Myocyte (in vitro differentiated cells): ENCODE measurements around the gene DPM3. TPM values are rescaled to one million over a fixed set of nuclear protein-coding genes. Genes with fewer than 3 reads are reported as not detected.
"Not testable (repeated sequence)": the region's sequence is repeated elsewhere in the genome, so short reads cannot be mapped to it uniquely, and the experiment has no call there.

ENCODE experiments used
- DNase-seq: peaks from one replicate; pipeline ENCODE4 v3.0.0-alpha.2; 2012; ENCODE audit warnings: low read depth
- total RNA-seq: library from RNA; depleted of rRNA; stranded (reverse); fragments of >200 nt; gene quantifications from 2 replicates; pipeline ENCODE4 v1.2.3, GENCODE V29; 2014

The DPM3 gene
- total RNA-seq, 1 donor from 2014 or later, result 90.0 TPM

DNA sequence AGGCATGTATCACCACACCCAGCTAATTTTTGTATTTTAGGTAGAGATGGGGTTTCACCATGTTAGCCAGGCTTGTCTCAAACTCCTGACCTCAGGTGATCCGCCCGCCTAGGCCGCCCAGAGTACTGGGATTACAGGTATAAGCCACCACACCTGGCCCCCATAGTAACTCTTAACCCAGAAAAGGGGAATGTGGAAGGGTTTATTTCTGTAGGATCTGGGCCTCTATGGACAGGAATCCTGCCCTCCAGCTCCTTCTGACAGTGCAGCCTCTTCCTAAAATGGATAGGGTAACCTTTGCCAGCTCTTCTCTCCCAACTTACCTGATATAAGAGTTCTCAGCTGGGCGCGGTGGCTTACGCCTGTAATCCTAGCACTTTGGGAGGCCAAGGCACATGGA, 22.3 kb upstream of the DPM3 start:
- DNase-seq, result not testable (repeated sequence)

DNA sequence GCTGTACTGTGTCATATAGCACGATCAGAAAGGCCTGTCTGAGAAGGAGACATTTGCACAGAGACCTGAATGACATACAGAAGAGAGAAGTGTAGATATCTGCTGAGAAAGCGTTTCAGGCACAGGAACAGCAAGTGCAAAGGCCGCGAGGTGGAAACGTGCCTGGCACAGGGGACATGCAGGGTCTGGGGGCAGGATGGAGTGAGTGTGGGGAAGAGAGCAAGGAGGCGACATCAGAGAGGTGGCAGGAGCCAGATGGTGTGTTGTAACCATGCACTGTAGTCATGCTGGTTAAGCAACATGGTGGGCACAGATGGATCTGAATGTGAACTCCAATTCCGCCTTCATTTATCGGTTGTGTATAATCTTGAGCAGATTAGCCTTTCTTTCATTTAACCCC, 19.8 kb upstream of the DPM3 start:
- no peak for DNase-seq

DNA sequence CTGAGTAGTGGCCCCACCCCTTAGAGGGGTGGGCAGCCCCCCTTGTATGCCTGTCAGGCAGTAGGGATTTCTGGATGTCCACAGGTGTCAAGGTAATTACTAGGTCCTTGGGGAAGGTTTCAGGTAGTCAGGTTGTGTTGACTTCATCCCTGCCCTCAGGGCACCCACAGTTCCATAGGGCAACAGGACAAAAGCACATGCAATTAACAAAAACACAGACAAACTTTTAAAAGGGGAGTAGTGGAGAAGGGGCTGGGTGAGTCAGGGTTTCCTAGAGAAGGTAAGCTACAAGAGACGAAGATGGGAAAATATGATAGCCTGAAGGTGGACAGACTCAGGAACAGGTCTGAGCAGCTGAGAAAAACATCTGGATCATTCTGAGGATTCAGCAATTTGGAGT, 18.7 kb upstream of the DPM3 start:
- no peak for DNase-seq

DNA sequence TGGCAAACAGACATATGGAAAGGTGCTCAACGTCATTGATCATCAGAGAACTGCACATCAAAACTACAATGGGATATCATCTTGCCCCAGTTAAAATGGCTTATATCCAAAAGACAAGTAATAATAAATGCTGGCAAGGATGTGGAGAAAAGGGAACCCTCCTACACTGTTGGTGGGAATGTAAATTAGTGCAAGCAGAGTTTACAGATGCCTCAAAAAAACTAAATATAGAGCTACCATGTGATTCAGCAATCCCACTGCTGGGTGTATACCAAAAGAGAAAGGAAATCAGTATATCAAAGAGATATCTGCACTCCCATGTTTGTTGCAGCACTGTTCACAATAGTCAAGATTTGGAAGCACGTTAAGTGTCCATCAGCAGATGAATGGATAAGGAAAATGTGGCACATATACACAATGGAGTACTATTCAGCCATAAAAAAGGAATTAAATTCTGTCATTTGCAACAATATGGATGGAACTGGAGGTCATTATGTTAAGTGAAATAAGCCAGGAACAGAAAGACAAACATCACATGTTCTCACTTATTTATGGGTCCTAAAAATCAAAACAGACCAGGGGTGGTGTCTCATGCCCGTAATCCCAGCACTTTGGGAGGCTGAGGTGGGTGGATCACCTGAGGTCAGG, 15.8 kb upstream of the DPM3 start:
- DNase-seq, result not testable (repeated sequence)

DNA sequence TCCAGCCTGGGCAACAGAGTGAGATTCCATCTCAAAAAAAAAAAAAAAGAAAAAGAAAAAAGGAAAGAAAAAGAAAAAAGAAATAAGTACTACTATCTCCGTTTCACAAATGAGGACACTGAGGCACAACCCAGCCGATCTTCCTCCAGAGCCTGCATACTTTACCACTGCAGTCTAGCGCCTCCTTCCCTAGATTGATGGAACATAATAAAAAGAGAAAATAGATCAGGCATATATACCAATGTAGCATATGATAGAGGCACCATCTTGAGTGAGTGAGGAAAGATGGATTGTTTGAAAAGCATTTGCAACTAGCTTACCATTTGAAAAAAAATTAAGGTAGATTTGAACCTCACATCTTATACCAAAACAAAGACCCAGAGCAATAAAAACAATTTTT, 5.2 kb upstream of the DPM3 start:
- no peak for DNase-seq

DNA sequence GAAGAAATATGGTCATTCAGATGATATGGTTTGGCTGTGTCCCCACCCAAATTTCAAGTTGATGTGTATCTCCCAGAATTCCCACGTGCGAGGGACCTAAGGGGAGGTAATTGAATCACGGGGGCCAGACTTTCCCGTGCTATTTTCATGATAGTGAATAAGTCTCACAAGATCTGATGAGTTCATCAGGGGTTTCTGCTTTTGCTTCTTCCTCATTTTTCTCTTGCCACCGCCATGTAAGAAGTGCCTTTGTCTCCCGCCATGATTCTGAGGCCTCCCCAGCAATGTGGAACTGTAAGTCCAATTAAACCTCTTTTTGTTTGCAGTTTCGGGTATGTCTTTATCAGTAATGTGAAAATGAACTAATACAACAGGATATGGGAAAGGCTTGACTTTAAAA, 1.4 kb upstream of the DPM3 start:
- DNase-seq, result no peak

DNA sequence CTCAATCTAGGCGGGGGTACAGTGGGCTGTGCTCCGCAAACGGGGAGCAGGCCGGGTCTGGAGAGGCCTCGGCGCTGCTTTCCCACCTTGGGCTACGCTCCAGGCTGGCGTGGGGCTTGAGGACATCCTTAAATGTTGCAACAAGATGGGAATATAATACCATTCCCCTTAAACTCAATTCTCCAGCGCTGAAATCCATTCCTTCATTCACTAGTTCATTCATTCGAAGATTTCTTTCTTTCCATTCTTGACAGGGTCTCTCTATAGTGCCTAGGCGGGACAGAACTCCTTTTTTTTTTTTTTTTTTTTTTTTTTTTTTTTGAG, 261 bp upstream of the DPM3 start:
- no peak for DNase-seq

DNA sequence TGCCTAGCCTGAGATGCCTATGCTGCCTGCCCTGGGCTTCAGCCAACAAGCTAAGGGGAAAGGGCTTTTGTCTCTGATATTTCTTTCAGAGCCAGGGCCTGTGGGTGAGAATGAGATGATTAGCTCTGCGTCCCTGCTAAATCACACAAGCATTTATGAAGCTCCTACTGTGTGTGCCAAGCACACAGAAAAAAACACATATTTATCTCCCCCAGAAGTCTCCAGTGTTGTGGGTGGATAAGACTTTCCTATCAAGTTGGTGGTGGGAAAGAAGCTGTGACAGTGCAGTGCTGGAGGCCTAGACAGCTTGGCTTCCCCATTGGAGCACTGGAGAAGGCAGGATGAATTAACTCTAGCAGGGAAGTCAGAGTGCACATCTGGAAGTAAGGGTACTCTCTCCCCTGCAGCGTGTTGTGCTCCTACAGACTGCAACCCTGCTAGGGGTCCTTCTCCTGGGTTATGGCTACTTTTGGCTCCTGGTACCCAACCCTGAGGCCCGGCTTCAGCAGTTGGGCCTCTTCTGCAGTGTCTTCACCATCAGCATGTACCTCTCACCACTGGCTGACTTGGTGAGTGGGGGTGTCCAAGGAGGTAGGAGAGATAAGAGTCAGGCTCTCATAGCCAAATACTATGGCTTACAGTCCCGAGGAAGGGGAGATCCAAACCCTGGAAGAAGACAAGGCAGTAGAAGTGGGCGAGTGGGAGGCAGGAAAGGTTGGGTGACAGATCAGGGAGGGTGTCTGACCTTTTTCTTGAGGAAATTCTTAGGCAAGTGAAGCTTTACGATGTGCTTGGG, 3.0 kb downstream of the DPM3 start:
- DNase-seq, result no peak

DNA sequence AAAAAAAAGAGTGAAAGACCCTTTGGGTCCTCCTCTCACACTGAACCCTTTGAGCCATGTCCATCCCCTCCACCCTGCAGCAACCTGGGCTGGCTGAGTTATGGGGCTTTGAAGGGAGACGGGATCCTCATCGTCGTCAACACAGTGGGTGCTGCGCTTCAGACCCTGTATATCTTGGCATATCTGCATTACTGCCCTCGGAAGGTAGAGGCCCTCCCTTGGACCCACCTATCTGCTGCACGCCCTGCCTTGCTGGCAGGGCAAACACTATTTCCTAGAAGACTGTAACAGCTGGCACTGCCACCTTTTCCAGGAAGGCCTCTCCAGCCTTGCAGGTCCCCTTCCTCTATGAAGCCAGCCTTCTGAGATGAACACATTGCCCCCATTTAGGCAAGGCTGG, 3.6 kb downstream of the DPM3 start:
- DNase-seq, result no peak

DNA sequence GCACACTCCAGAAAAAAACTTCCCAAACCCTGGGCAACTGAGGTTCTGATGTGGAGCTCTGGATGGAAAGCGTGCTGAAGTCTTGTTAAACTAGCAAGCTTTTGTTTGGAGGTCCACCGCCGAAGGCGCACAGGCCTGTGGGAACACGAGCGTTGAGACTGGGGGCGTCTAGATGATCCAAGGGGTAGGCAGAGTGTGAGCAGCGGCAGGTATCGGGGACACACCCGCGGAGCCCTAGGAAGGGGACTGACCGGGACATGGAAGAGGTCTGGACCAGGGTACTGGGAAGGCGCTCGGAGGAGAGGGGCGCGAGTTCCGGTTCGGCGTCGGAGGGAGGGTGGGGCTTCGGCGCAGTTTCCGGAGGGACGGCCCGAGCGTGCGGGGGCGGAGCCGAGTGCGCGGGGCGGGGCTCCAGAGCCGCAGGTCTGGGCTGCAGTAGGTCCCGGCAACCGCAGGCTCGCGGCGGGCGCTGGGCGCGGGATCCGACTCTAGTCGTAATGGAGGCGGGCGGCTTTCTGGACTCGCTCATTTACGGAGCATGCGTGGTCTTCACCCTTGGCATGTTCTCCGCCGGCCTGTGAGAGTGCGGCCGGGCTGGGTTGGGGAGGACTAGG, 4.8 kb downstream of the DPM3 start, which contains the start of gene SLC50A1:
Gene SLC50A1, plus strand, starts transcription at position 438 of the 614 bp plus-strand sequence. Its CDS starts 60 bp downstream, at position 498.
- peak; percentile 95 for DNase-seq

DNA sequence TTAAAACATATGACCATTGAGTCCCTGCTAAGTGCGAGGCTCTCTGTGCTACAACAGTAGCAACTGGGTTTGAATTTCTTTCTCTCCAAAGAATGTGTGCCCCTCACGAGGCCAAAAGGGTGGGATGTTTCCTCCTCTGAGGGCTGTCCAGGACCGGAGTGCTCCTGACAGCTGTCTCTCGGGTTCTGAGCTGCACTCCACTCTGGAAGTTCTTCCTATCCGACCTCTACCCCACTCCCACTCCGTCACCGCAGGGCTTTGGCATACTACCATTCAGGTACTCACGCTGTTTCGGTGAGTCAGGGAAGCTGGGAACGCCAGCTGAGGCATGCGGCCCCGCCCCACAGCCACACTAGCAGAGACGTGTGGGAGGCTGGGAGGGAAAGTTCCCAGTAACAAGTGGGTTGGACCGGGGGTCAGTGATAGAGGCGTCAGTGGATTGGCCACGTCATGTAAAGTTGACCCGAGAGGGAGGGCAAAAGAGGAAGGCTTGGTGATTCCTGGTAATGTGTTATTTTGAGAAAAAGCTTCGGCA, 5.4 kb downstream of the DPM3 start:
- peak; percentile 96 for DNase-seq

DNA sequence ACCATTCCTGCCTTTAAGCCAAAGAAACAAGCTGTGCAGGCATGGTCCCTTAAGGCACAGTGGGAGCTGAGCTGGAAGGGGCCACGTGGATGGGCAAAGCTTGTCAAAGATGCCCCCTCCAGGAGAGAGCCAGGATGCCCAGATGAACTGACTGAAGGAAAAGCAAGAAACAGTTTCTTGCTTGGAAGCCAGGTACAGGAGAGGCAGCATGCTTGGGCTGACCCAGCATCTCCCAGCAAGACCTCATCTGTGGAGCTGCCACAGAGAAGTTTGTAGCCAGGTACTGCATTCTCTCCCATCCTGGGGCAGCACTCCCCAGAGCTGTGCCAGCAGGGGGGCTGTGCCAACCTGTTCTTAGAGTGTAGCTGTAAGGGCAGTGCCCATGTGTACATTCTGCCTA, 6.0 kb downstream of the DPM3 start:
- no peak for DNase-seq

DNA sequence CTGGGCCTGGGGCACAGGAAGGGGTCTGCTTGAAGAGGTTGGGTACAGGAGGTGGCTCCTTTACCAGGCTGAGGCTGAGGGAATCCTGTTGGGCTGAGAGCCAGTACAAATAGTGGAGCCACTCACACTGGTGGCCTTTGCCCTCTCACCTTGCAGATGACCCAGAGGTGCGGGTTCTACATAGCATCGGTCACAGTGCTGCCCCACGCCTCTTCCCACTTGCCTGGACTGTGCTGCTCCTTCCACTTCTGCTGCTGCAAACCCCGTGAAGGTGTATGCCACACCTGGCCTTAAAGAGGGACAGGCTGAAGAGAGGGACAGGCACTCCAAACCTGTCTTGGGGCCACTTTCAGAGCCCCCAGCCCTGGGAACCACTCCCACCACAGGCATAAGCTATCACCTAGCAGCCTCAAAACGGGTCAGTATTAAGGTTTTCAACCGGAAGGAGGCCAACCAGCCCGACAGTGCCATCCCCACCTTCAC, 6.5 kb downstream of the DPM3 start:
- DNase-seq, result no peak

DNA sequence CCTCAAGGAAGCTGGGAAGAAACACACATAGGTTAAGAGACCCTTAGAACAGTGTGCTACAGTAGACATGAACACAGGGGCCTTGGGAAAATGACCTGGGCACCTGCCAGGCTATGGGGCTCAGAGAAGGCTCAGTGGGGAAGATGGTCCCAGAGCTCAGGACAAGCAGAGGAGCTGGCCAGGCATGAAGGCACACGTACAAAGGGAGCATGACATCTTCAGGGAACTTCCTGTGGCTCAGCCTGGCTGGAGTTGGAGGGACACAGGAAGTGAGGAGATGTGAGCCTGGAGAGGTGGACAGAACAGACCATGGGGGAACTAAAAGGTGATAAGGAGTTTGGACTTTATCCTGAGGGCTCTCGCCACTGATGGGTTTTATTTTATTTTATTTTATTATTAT, 8.5 kb downstream of the DPM3 start:
- no peak for DNase-seq

DNA sequence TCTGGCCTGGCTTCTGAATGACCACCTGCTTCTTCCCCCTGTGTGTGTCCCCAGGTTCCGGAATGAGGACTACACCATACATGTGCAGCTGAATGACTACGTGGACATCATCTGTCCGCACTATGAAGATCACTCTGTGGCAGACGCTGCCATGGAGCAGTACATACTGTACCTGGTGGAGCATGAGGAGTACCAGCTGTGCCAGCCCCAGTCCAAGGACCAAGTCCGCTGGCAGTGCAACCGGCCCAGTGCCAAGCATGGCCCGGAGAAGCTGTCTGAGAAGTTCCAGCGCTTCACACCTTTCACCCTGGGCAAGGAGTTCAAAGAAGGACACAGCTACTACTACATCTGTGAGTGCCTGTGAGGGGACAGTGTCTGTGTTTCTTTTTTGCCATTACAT, 9.0 kb downstream of the DPM3 start:
- DNase-seq, result no peak

DNA sequence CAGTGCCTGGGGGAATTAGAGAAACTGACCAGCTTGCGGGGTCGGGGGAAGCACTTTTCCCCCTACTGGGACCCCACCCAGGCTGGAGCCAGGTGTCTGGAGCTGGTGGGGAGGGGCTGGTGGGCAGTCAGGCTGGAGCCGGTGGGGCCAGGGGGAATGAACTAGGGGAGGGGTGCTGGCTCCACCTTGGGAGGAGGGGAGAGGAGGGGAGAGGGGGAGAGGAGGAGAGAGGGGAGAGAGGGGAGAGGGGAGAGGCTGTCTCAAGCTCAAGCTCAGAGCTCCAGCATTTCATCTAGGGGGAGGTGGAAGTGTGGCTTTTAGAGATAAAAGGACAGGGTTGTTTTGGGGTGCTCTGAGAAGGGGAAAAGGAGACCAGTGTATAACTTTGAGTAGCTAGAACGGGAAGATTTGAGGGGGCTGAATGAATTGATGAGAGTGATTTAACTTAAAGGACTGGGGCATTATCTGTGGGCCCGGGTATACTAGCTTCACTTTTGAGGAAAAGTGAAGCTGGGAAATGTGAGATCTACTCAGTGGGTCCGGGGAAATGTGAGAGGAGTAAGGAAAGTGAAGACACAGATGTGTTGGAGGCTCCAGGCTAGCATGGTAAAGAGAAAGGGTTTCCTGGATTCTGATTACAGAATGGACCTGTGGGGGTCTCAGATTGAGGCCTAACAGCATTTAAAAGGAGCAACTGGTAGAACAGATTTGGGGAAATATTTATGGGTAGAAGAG, 9.9 kb downstream of the DPM3 start:
- no peak for DNase-seq

DNA sequence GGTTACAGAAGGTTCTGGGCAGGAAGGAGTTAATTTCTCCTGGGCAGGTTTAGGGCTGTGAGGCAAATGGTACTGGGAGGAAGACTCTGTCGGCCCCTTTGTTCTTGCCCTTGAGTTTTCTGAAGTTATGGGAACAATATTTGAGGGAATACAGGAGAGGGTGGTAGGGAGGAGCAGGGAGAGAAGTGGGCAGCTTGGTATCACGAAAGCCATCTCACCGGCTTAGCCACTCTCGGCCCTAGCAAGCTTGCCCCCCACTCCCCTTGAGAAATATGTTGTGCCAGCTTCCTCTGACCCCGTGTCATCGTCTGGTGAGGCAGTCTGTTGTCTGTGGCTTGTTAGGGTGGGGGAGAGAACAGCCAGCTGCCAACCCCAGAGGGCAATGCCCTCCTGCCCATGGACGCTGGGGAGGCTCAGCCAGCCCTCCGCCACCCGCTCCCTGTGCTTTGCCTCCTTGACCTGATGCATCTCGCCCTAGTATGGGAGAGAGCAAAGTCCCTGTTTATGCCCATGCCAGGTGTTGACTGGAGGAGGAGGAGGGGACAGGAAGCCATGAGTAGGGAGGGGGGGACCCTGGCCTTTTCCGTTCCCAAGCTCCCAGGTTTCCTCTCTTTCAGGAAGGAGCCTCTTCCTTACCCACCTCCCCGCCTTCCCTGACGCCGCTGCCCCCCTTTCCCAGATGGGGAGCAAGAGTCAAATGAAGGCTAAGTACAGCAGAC, 11.4 kb downstream of the DPM3 start:
- DNase-seq, result peak; percentile 46

DNA sequence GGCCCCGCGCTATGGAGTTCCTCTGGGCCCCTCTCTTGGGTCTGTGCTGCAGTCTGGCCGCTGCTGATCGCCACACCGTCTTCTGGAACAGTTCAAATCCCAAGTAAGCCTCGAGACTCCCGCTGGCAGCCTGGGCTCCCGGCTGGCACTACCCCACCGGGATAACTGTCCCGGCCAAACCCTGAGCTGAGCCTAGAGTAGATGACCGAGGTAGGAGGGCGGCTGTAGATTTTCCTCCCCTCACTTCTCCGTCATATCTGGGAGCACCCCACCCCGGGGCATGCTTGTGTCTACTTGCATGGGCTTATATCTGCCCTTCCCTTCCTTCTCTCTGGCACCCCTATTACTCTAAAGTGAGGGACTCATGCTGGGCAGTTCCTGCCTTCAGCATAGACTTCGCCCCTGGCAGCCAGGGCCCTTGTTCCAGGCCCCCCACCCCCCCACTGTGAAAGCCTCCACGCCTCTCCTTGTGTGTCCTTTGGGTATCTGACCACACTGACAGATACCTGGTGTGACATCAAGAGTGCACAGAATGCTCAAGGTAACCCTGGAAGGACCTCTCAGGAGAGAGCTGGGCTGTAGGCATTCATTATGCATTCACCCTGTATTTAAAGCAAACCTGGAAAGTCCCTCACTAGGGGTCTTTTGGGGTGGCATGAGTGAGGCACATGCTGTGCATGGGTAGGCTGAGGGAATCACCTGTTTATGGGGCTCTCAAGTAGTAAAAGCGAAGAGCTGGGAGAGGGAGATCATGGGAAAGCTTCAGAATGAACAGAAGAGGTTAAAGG, 12.2 kb downstream of the DPM3 start:
- DNase-seq, result no peak

DNA sequence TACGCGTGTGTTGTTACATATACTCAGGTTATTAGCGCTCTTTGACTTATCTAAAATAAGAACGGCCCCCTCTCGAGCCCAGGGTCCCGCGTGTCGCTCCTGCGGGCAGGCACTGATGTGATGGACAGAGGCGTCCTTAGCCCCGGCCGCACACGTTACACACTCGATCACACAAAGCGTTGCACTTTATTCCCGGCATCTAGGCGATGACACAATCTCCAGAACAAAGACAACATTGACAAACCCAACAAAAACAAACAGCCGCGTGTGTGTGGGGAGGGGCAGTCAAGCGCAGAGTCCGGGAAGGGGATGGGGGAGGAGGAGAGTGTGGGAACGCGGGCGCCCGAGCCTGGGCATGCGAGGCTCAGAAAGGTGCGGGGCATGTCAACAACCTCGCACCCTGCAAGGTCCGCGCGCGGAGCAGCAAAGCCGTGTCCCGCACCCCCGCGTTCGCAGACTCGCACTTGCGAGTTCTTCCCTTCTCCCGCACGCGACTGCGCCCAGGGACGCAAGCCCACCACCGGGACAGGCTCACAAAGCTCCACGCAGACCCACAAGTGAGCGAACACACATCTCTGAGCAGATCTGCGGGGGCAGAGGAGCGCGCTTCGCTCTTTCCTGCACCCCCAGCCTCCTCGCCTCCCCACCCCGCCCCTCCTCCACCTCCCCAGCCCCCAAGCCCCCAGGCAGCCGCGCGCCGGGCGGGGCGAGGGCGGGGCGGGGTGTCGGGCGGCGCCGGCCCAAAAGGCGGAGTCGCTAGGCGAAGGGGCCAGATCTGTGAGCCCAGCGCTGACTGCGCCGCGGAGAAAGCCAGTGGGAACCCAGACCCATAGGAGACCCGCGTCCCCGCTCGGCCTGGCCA, 13.0 kb downstream of the DPM3 start, which contains the start of gene EFNA1:
Gene EFNA1, plus strand, starts transcription at position 772 of the 862 bp plus-strand sequence. CDS start 102 bp downstream, outside the sequence.
- peak; percentile 40 for DNase-seq
